SK-N-SH treated with all-trans-retinoic acid at 6 μM for 48 hours (cell line): Measurements from ENCODE around the gene DES.

Source experiments
- ARNTL ChIP-seq: fragments of 450-650 bp; formaldehyde crosslinking; IDR thresholded peaks from 2 replicates; pipeline ENCODE4 v1.5.0; 2020; ENCODE audit warnings: low read depth, mild to moderate bottlenecking, moderate library complexity, borderline replicate concordance
- OSR1 ChIP-seq: fragments of 250-450 bp; sonication (Bioruptor Pico); IDR thresholded peaks from 2 replicates; pipeline ENCODE4 v1.8.0; 2022; ENCODE audit warnings: moderate library complexity, mild to moderate bottlenecking, inconsistent platforms
- SNAI2 ChIP-seq: fragments of 250-450 bp; sonication (Bioruptor Pico); IDR thresholded peaks from 2 replicates; pipeline ENCODE4 v1.5.0; 2020; ENCODE audit warnings: mild to moderate bottlenecking, moderate library complexity
- TCF4 ChIP-seq: fragments of 250-450 bp; sonication (Bioruptor Pico); IDR thresholded peaks from 2 replicates; pipeline ENCODE4 v1.8.0; 2021; ENCODE audit warnings: mild to moderate bottlenecking, moderate library complexity, borderline replicate concordance
- ZC3H10 ChIP-seq: fragments of 250-450 bp; sonication (Bioruptor Pico); IDR thresholded peaks from 2 replicates; pipeline ENCODE4 v1.5.1; 2021; ENCODE audit warnings: mild to moderate bottlenecking, moderate library complexity
- ZFP3 ChIP-seq: fragments of 250-450 bp; sonication (Bioruptor Pico); IDR thresholded peaks from 2 replicates; pipeline ENCODE4 v1.5.0; 2020; ENCODE audit warnings: mild to moderate bottlenecking, moderate library complexity
- ZFP30 ChIP-seq: fragments of 450-650 bp; formaldehyde crosslinking; IDR thresholded peaks from 2 replicates; pipeline ENCODE4 v1.5.0; 2022; ENCODE audit warnings: mild to moderate bottlenecking, moderate library complexity
- TF ChIP-seq, protein P1 (sequence below): fragments of 250-450 bp; sonication (Bioruptor Pico); IDR thresholded peaks from 2 replicates; pipeline ENCODE4 v1.8.0; 2020; ENCODE audit warnings: mild to moderate bottlenecking, moderate library complexity, borderline replicate concordance
- TF ChIP-seq, protein P2 (sequence below): fragments of 250-450 bp; sonication (Bioruptor Pico); IDR thresholded peaks from 2 replicates; pipeline ENCODE4 v1.5.1; 2020; ENCODE audit warnings: low read depth, mild to moderate bottlenecking, moderate library complexity
- TF ChIP-seq, protein P3 (sequence below): fragments of 250-450 bp; sonication (Bioruptor Pico); IDR thresholded peaks from 2 replicates; pipeline ENCODE4 v1.5.0; 2020; ENCODE audit warnings: mild to moderate bottlenecking, moderate library complexity

DNA sequence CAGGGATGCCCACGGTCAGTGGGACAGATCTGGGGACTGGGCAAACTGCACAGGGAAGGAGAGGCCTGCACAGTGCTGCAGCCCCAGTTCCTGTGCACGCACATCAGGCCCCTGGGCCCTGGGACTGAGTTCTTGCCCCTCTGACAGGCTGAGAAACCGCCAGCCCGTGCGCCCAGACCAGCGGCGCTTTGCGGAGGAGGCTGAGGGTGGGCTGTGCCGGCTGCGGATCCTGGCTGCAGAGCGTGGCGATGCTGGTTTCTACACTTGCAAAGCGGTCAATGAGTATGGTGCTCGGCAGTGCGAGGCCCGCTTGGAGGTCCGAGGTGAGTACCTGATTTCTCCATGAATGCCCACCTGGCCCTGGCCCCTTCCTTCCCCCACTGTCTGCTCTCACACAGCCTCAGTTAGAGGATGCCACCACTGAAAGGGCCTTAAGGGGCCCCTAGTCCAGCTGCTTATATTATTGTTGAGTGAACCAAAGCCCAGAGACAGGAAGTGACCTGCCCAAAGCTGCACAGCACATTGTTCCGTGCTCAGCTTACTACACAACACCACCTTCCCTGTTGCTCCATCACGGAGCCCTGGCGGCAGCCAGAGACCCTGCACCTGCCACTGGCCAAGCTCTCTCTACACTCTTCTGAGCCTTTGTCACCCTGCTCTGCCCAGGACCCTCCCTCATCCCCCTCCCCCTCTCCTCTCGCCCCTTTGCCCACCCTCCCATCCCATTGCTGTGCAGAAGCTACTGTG, 46.3 kb downstream of the DES start:
- TF ChIP-seq ZFP3 (CRISPR knock-in tag), result no peak
- no peak for TF ChIP-seq SNAI2 (CRISPR knock-in tag)
- TF ChIP-seq TCF4 (CRISPR knock-in tag), result no peak
- TF ChIP-seq, protein P1, sequence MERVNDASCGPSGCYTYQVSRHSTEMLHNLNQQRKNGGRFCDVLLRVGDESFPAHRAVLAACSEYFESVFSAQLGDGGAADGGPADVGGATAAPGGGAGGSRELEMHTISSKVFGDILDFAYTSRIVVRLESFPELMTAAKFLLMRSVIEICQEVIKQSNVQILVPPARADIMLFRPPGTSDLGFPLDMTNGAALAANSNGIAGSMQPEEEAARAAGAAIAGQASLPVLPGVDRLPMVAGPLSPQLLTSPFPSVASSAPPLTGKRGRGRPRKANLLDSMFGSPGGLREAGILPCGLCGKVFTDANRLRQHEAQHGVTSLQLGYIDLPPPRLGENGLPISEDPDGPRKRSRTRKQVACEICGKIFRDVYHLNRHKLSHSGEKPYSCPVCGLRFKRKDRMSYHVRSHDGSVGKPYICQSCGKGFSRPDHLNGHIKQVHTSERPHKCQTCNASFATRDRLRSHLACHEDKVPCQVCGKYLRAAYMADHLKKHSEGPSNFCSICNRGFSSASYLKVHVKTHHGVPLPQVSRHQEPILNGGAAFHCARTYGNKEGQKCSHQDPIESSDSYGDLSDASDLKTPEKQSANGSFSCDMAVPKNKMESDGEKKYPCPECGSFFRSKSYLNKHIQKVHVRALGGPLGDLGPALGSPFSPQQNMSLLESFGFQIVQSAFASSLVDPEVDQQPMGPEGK (CRISPR knock-in tag), result no peak
- no peak for TF ChIP-seq ZFP30 (CRISPR knock-in tag)
- TF ChIP-seq, protein P2, sequence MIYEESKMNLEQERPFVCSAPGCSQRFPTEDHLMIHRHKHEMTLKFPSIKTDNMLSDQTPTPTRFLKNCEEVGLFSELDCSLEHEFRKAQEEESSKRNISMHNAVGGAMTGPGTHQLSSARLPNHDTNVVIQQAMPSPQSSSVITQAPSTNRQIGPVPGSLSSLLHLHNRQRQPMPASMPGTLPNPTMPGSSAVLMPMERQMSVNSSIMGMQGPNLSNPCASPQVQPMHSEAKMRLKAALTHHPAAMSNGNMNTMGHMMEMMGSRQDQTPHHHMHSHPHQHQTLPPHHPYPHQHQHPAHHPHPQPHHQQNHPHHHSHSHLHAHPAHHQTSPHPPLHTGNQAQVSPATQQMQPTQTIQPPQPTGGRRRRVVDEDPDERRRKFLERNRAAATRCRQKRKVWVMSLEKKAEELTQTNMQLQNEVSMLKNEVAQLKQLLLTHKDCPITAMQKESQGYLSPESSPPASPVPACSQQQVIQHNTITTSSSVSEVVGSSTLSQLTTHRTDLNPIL (CRISPR knock-in tag), result no peak
- no peak for TF ChIP-seq OSR1 (CRISPR knock-in tag)
- TF ChIP-seq ARNTL (CRISPR knock-in tag), result no peak
- TF ChIP-seq, protein P3, sequence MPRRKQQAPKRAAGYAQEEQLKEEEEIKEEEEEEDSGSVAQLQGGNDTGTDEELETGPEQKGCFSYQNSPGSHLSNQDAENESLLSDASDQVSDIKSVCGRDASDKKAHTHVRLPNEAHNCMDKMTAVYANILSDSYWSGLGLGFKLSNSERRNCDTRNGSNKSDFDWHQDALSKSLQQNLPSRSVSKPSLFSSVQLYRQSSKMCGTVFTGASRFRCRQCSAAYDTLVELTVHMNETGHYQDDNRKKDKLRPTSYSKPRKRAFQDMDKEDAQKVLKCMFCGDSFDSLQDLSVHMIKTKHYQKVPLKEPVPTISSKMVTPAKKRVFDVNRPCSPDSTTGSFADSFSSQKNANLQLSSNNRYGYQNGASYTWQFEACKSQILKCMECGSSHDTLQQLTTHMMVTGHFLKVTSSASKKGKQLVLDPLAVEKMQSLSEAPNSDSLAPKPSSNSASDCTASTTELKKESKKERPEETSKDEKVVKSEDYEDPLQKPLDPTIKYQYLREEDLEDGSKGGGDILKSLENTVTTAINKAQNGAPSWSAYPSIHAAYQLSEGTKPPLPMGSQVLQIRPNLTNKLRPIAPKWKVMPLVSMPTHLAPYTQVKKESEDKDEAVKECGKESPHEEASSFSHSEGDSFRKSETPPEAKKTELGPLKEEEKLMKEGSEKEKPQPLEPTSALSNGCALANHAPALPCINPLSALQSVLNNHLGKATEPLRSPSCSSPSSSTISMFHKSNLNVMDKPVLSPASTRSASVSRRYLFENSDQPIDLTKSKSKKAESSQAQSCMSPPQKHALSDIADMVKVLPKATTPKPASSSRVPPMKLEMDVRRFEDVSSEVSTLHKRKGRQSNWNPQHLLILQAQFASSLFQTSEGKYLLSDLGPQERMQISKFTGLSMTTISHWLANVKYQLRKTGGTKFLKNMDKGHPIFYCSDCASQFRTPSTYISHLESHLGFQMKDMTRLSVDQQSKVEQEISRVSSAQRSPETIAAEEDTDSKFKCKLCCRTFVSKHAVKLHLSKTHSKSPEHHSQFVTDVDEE (CRISPR knock-in tag), result no peak
- TF ChIP-seq ZC3H10 (CRISPR knock-in tag), result no peak
